Liver (tissue), 3 donors: Measurements from ENCODE around the gene PTPN2.

Source experiments
- ATF3 ChIP-seq: IDR thresholded peaks from 2 replicates; pipeline ENCODE4 v1.6.1; 2016; ENCODE audit warnings: antibody characterized with exemption
- CTCF ChIP-seq: fragments of 150-350 bp; IDR thresholded peaks from 2 replicates; pipeline ENCODE4 v1.5.1; 2017; ENCODE audit warnings: improper control_type of control experiment, low read depth, low read length; ENCODE audit not compliant: missing input control
- FOXA1 ChIP-seq: IDR thresholded peaks from 2 replicates; pipeline ENCODE4 v1.6.1; 2016; ENCODE audit warnings: antibody characterized with exemption
- GABPA ChIP-seq, 2 donors: IDR thresholded peaks in 1 of 2; conservative IDR thresholded peaks in 1 of 2; 2 replicates each; pipeline ENCODE4 v1.6.1; 2016; ENCODE audit warnings: antibody characterized with exemption in 2 of 2, mild to moderate bottlenecking in 1 of 2, moderate library complexity in 1 of 2
- MAX ChIP-seq: IDR thresholded peaks from 2 replicates; pipeline ENCODE4 v1.6.1; 2016; ENCODE audit warnings: antibody characterized with exemption
- RAD21 ChIP-seq, 2 donors: IDR thresholded peaks; 2 replicates each; pipeline ENCODE4 v1.6.1; 2016; ENCODE audit warnings: antibody characterized with exemption in 2 of 2, mild to moderate bottlenecking in 2 of 2
- REST ChIP-seq: IDR thresholded peaks from 2 replicates; pipeline ENCODE4 v1.6.1; 2016; ENCODE audit warnings: antibody characterized with exemption, mild to moderate bottlenecking
- RXRA ChIP-seq, 2 donors: IDR thresholded peaks; 2 replicates each; pipeline ENCODE4 v1.6.1; 2017 to 2018; ENCODE audit warnings: antibody characterized with exemption in 2 of 2, mild to moderate bottlenecking in 1 of 2
- ZBTB33 ChIP-seq: IDR thresholded peaks from 2 replicates; pipeline ENCODE4 v1.6.1; 2016; ENCODE audit warnings: antibody characterized with exemption
- donor health status: healthy.
- donor health status: healthy.

- TF ChIP-seq CTCF, result no peak
- TF ChIP-seq RXRA (IDR thresholded peaks at IDR 0.05), result no peak
- TF ChIP-seq MAX, result no peak
- TF ChIP-seq ATF3, result no peak
- no peak for TF ChIP-seq RAD21 (IDR thresholded peaks at IDR 0.05)
- no peak for TF ChIP-seq FOXA1
- no peak for TF ChIP-seq REST
- TF ChIP-seq ZBTB33, result no peak
- TF ChIP-seq GABPA (IDR thresholded peaks at IDR 0.05 in 1 of 2, conservative IDR thresholded peaks at IDR 0.05 in 1 of 2), result no peak
Measured at GRCh38 chr18:12802538-12802937, 81.5 kb downstream of the PTPN2 start.
